GM23338 (cell line): ENCODE measurements around the gene ASAP2. TPM values are rescaled to one million over a fixed set of nuclear protein-coding genes. Genes with fewer than 3 reads are reported as not detected.

ENCODE experiments used
- ATAC-seq: fragments of 200-7000 bp; cut with Tn5 transposase; 3 replicates; pipeline ENCODE4 v1.9.1; 2020
- DNase-seq: peaks from one replicate; pipeline ENCODE4 v3.0.0-alpha.2; 2015; ENCODE audit warnings: low spot score
- H2AFZ ChIP-seq: fragments of 200-600 bp; sonication (generic); 2 replicates; pipeline ENCODE4 v1.8.0; 2016; ENCODE audit warnings: antibody characterized with exemption, mild to moderate bottlenecking, moderate library complexity
- H3F3A ChIP-seq: fragments of 200-600 bp; sonication (generic); replicated peaks from 2 replicates; pipeline ENCODE4 v1.8.0; 2017; ENCODE audit warnings: antibody characterized with exemption, mixed run types, low read depth
- H3K27ac ChIP-seq: fragments of 200-600 bp; sonication (generic); 2 replicates; pipeline ENCODE4 v1.6.1; 2016; ENCODE audit warnings: low read depth
- H3K27me3 ChIP-seq: fragments of 200-600 bp; sonication (generic); 2 replicates; pipeline ENCODE4 v1.8.0; 2016; ENCODE audit warnings: mild to moderate bottlenecking, mixed run types, moderate library complexity; ENCODE audit not compliant: insufficient read depth
- H3K36me3 ChIP-seq: fragments of 200-600 bp; sonication (generic); 2 replicates; pipeline ENCODE4 v1.8.0; 2016; ENCODE audit warnings: mild to moderate bottlenecking; ENCODE audit not compliant: insufficient read depth
- H3K4me1 ChIP-seq: fragments of 200-600 bp; sonication (generic); 2 replicates; pipeline ENCODE4 v1.8.0; 2016; ENCODE audit warnings: mild to moderate bottlenecking, moderate library complexity; ENCODE audit not compliant: insufficient read depth
- H3K4me2 ChIP-seq: fragments of 200-600 bp; sonication (generic); 2 replicates; pipeline ENCODE4 v1.7.1; 2017; ENCODE audit warnings: mixed run types
- H3K4me3 ChIP-seq: fragments of 200-600 bp; sonication (generic); 2 replicates; pipeline ENCODE4 v1.6.1; 2016; ENCODE audit warnings: mixed run types
- H3K79me2 ChIP-seq: fragments of 200-600 bp; sonication (generic); replicated peaks from 2 replicates; pipeline ENCODE4 v1.8.0; 2017; ENCODE audit warnings: mild to moderate bottlenecking; ENCODE audit not compliant: insufficient read depth
- H3K9me2 ChIP-seq: fragments of 200-600 bp; sonication (generic); 2 replicates; pipeline ENCODE4 v1.8.0; 2017; ENCODE audit not compliant: insufficient read depth
- H4K20me1 ChIP-seq: fragments of 200-600 bp; sonication (generic); replicated peaks from 2 replicates; pipeline ENCODE4 v1.8.0; 2017; ENCODE audit warnings: mild to moderate bottlenecking; ENCODE audit not compliant: insufficient read depth
- H3K27ac Mint-ChIP-seq: 2 replicates; pipeline ENCODE4 v1.8.0; 2020; ENCODE audit warnings: inconsistent platforms, mild to moderate bottlenecking, moderate library complexity, mixed read lengths
- H3K27me3 Mint-ChIP-seq: 3 replicates; pipeline ENCODE4 v1.8.0; 2022; ENCODE audit warnings: low read depth, mild to moderate bottlenecking, moderate library complexity, mixed read lengths, inconsistent platforms; ENCODE audit not compliant: insufficient read depth, poor library complexity
- H3K36me3 Mint-ChIP-seq: 3 replicates; pipeline ENCODE4 v1.8.0; 2021; ENCODE audit warnings: low read depth, mild to moderate bottlenecking, inconsistent platforms, moderate library complexity, mixed read lengths
- H3K4me1 Mint-ChIP-seq: 3 replicates; pipeline ENCODE4 v1.8.0; 2020; ENCODE audit warnings: mild to moderate bottlenecking, inconsistent platforms, mixed read lengths
- H3K4me3 Mint-ChIP-seq: 3 replicates; pipeline ENCODE4 v1.8.0; 2021; ENCODE audit warnings: moderate library complexity, mild to moderate bottlenecking, inconsistent platforms, mixed read lengths
- H3K9me3 Mint-ChIP-seq: 3 replicates; pipeline ENCODE4 v1.8.0; 2020; ENCODE audit warnings: moderate library complexity, mild to moderate bottlenecking, inconsistent platforms, mixed read lengths
- CREB1 ChIP-seq: fragments of 250-450 bp; sonication (Bioruptor Pico); IDR thresholded peaks from 2 replicates; pipeline ENCODE4 v1.5.0; 2020; ENCODE audit warnings: low read depth, mild to moderate bottlenecking, moderate library complexity
- EZH2 ChIP-seq: fragments of 200-600 bp; sonication (generic); IDR thresholded peaks from one replicate; pipeline ENCODE4 v1.8.0; 2017; ENCODE audit warnings: antibody characterized with exemption, mild to moderate bottlenecking, low read depth; ENCODE audit not compliant: unreplicated experiment
- EZH2phosphoT487 ChIP-seq: fragments of 200-600 bp; sonication (generic); IDR thresholded peaks from one replicate; pipeline ENCODE4 v1.8.1; 2018; ENCODE audit warnings: antibody characterized with exemption; ENCODE audit not compliant: unreplicated experiment
- JUNB ChIP-seq: IDR thresholded peaks from one replicate; pipeline ENCODE4 v1.6.1; 2016; ENCODE audit warnings: antibody characterized with exemption; ENCODE audit not compliant: unreplicated experiment
- NANOG ChIP-seq: IDR thresholded peaks from 2 replicates; pipeline ENCODE4 v1.6.1; 2016; ENCODE audit warnings: antibody characterized with exemption, borderline replicate concordance
- POLR2AphosphoS5 ChIP-seq: IDR thresholded peaks from 2 replicates; pipeline ENCODE4 v1.6.1; 2016; ENCODE audit warnings: antibody characterized with exemption, low read depth
- STAT1 ChIP-seq: IDR thresholded peaks from one replicate; pipeline ENCODE4 v1.6.1; 2016; ENCODE audit warnings: antibody characterized with exemption; ENCODE audit not compliant: unreplicated experiment
- ZNF331 ChIP-seq: fragments of 250-450 bp; sonication (Bioruptor Pico); IDR thresholded peaks from 2 replicates; pipeline ENCODE4 v1.5.0; 2020; ENCODE audit warnings: low read depth, mild to moderate bottlenecking, moderate library complexity
- polyA plus RNA-seq: library from polyadenylated mRNA; unstranded; fragments of >200 nt; fragmentation: Nextera tagmentation; extraction: Ambion mirVana; gene quantifications from 2 replicates; pipeline ENCODE4 v1.2.1, GENCODE V29; 2016
- total RNA-seq: library from RNA; depleted of rRNA; stranded (reverse); fragments of >200 nt; shearing (Covaris generic); gene quantifications from 2 replicates; pipeline ENCODE4 v1.2.3, GENCODE V29; 2014
- TF ChIP-seq, protein P1 (sequence below): IDR thresholded peaks from one replicate; pipeline ENCODE4 v1.6.1; 2018; ENCODE audit warnings: antibody characterized with exemption; ENCODE audit not compliant: unreplicated experiment
- TF ChIP-seq, protein P2 (sequence below), 2 experiments: fragments of 200-600 bp in 1 of 2; sonication (generic) in 1 of 2; conservative IDR thresholded peaks; 2 replicates each; pipeline versions ENCODE4 v1.5.1 to v1.6.1; 2016 to 2017; ENCODE audit warnings: antibody characterized with exemption in 2 of 2, low read depth in 2 of 2, mild to moderate bottlenecking in 2 of 2, moderate library complexity in 1 of 2
- TF ChIP-seq, protein P3 (sequence below): IDR thresholded peaks from 2 replicates; pipeline ENCODE4 v1.6.1; 2016; ENCODE audit warnings: antibody characterized with exemption

ASAP2 gene
- total and polyA plus RNA-seq, 2 experiments from 2014 or later, result 2.6 to 15.6 TPM

DNA sequence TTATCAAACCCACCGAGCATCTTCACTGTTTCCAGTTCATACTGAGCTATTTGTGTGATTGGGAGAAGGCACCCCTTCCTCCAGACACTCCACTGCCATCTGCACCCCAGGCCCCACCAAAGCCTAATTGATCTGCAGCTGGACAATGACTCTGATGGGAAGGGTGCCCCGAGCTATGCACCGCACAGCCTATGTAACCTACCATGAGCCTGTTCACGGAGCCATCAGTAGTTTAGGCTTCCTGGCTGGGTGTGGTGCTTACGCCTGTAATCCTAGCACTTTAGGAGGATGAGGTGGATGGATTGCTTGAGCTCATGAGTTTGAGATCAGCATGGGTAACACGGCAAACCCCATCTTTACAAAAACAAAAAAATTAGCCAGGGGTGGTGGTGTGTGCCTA lies 17.8 kb upstream of the ASAP2 start (continued):
- TF ChIP-seq, protein P1, sequence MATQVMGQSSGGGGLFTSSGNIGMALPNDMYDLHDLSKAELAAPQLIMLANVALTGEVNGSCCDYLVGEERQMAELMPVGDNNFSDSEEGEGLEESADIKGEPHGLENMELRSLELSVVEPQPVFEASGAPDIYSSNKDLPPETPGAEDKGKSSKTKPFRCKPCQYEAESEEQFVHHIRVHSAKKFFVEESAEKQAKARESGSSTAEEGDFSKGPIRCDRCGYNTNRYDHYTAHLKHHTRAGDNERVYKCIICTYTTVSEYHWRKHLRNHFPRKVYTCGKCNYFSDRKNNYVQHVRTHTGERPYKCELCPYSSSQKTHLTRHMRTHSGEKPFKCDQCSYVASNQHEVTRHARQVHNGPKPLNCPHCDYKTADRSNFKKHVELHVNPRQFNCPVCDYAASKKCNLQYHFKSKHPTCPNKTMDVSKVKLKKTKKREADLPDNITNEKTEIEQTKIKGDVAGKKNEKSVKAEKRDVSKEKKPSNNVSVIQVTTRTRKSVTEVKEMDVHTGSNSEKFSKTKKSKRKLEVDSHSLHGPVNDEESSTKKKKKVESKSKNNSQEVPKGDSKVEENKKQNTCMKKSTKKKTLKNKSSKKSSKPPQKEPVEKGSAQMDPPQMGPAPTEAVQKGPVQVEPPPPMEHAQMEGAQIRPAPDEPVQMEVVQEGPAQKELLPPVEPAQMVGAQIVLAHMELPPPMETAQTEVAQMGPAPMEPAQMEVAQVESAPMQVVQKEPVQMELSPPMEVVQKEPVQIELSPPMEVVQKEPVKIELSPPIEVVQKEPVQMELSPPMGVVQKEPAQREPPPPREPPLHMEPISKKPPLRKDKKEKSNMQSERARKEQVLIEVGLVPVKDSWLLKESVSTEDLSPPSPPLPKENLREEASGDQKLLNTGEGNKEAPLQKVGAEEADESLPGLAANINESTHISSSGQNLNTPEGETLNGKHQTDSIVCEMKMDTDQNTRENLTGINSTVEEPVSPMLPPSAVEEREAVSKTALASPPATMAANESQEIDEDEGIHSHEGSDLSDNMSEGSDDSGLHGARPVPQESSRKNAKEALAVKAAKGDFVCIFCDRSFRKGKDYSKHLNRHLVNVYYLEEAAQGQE, result no peak

DNA sequence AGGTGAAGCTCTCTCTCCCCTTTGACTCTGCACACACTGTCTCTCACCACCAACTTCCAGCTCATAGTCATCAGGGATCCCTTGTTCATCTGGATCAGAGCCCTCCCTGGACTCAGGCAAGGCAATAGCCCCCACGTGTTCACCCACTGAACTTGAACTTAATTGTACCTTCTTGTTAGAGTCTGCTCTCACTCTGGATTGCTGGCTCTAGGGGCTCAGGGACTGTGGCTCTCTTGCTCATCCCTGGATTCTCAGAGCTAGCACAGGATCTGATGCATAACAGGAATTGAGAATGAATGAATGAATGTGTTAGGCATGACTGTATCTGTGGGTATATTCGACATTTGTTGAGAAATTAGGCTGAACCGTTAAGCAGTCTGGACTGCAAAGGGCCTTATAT lies 16.7 kb upstream of the ASAP2 start:
- Histone ChIP-seq H3K4me3 (no peak overlapping the region), H3K4me2 (no peak overlapping the region), H3K9me2 (no peaks in the 10 kb centered on the region), H3K79me2 (no peaks in the 10 kb centered on the region), H3K27ac (no peak overlapping the region), H2AFZ (no peak overlapping the region), H3K4me1 (0 out of 2 replicates have a peak, but pooled peaks cover 5% of the 10 kb centered on the region), H3K36me3 (no peaks in the 10 kb centered on the region), H4K20me1 (no peaks in the 10 kb centered on the region), H3K27me3 (no peaks in the 10 kb centered on the region), H3F3A (no peaks in the 10 kb centered on the region)
- DNase-seq (no peak), ATAC-seq (no peak)
- H3K27me3 Mint-ChIP-seq, result peaks cover 2% of the 10 kb centered on the region
- H3K4me3 Mint-ChIP-seq, result no peak overlapping the region
- no peak overlapping the region for H3K27ac Mint-ChIP-seq
- peaks cover 5% of the 10 kb centered on the region for H3K4me1 Mint-ChIP-seq
- no peaks in the 10 kb centered on the region for H3K9me3 Mint-ChIP-seq
- H3K36me3 Mint-ChIP-seq, result no peaks in the 10 kb centered on the region
- no peak for TF ChIP-seq POLR2AphosphoS5
- TF ChIP-seq, protein P2, sequence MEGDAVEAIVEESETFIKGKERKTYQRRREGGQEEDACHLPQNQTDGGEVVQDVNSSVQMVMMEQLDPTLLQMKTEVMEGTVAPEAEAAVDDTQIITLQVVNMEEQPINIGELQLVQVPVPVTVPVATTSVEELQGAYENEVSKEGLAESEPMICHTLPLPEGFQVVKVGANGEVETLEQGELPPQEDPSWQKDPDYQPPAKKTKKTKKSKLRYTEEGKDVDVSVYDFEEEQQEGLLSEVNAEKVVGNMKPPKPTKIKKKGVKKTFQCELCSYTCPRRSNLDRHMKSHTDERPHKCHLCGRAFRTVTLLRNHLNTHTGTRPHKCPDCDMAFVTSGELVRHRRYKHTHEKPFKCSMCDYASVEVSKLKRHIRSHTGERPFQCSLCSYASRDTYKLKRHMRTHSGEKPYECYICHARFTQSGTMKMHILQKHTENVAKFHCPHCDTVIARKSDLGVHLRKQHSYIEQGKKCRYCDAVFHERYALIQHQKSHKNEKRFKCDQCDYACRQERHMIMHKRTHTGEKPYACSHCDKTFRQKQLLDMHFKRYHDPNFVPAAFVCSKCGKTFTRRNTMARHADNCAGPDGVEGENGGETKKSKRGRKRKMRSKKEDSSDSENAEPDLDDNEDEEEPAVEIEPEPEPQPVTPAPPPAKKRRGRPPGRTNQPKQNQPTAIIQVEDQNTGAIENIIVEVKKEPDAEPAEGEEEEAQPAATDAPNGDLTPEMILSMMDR (conservative IDR thresholded peaks at IDR 0.05; ENCODE audit: low read depth in 2 of 2), result no peak
- TF ChIP-seq STAT1, result no peak
- TF ChIP-seq, protein P3, sequence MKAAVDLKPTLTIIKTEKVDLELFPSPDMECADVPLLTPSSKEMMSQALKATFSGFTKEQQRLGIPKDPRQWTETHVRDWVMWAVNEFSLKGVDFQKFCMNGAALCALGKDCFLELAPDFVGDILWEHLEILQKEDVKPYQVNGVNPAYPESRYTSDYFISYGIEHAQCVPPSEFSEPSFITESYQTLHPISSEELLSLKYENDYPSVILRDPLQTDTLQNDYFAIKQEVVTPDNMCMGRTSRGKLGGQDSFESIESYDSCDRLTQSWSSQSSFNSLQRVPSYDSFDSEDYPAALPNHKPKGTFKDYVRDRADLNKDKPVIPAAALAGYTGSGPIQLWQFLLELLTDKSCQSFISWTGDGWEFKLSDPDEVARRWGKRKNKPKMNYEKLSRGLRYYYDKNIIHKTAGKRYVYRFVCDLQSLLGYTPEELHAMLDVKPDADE, result no peak
- no peak for TF ChIP-seq ZNF331
- no peak for TF ChIP-seq EZH2
- no peak for TF ChIP-seq NANOG
- TF ChIP-seq, protein P1, result no peak
- TF ChIP-seq EZH2phosphoT487, result no peak
- no peak for TF ChIP-seq JUNB
- no peak for TF ChIP-seq CREB1
